ENCODE measurements around the gene PEMT.
A peak's percentile ranks its signal among the peaks of the same experiment; 100 is the strongest.

Gene PEMT

DNA sequence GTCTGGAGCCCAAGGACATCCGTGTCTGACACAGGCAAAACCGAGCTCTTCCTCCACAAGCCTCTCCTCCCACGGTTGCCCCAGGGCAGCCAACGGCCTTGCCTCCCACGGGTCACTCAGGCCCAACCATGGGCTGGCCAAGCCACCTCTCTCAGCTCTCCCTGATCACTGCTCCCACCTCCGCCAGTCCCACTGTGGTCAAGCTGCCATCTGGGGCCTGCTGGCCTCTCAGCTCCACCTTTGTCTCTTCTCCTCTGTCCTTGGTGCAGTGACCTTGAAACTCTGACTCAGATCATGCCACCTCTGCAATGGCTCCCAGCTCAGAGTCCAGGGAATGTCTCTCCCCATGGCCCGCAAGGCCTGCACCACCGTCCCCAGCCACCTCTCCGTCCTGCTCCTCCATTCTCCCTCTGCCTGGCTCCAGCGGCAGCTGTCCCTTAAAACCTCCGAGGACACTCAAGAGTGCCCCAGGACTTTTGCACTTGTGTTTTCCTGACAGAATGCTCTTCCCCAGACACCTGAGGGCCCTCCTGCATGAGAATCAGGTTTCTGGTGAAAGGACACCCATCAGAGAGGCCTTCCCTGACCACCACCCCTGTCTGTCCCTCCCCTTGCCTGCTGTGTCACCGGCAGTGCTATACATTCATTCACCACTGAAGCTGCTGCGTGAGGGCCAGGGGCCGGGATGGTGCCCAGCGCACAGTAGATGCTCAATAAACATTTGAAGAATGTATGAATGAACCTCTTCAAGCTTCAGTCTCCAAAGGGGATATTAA, 19.3 kb downstream of the PEMT start:
- ATAC-seq (replicated peaks): no peak
- no peak overlapping the region for H3K27ac Mint-ChIP-seq
- H3K36me3 Mint-ChIP-seq (ENCODE audit: insufficient read depth): no peaks in the 10 kb centered on the region
- H3K4me1 Mint-ChIP-seq (ENCODE audit: low read depth in 2 of 2): peaks cover 8% of the 10 kb centered on the region in 2 donors
- no peaks in the 10 kb centered on the region for H3K27me3 Mint-ChIP-seq
- H3K4me3 Mint-ChIP-seq: no peak overlapping the region
- no peaks in the 10 kb centered on the region for H3K9me3 Mint-ChIP-seq
- no peak for DNase-seq

DNA sequence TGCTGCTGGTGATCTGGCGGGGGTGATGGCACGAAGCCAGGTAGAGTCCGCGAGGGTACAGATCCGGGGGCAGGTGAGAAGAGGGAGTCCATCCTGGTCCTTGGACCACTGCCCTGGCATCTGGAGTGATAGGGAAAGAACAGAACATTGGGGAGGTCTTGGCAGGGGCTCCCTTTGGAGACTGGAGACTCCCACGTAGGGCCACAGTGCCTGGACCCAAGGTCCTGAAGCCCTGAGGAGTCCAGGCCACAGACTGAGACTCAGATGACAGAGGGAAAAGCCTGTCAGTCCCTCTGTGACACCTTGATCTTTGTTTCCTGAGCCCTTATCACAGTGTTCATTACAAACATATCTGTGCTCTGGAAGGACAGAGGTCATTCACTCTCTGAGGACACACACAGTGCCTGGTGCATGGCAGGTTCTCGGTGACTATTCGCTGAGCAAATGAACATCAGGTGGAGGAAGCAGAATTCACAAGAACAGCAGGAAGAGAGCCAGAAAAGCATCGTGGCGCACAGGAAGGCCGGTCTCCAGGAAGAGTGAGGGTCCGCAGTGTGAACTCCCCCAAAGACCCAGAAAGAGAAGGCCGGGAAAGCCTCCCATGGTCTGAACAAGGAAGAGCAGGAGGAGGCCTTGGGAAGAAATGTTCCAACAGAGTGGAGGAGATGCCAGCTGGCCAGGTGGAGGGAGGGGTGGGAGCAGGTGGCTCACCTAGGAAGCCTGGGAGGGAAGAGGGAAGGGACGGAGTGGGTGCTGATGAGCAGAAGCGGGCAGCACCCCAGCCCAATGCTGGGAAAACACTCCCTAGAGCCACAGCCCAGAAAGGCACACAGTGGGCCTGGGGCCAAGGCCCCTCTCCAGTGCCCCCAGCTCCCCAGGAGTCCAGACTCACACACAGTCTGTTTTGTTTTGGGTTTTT, 20.5 kb downstream of the PEMT start:
- DNase-seq (no peak), ATAC-seq (replicated peaks) (no peak)
- peak overlapping the region in 1 of 2 donors; percentile 53 for H3K27ac Mint-ChIP-seq
- peaks cover 8 to 12% of the 10 kb centered on the region in 2 donors for H3K4me1 Mint-ChIP-seq (ENCODE audit: low read depth in 2 of 2)
- no peaks in the 10 kb centered on the region for H3K9me3 Mint-ChIP-seq
- H3K4me3 Mint-ChIP-seq: no peak overlapping the region
- no peaks in the 10 kb centered on the region for H3K36me3 Mint-ChIP-seq (ENCODE audit: insufficient read depth)
- H3K27me3 Mint-ChIP-seq: no peaks in the 10 kb centered on the region

DNA sequence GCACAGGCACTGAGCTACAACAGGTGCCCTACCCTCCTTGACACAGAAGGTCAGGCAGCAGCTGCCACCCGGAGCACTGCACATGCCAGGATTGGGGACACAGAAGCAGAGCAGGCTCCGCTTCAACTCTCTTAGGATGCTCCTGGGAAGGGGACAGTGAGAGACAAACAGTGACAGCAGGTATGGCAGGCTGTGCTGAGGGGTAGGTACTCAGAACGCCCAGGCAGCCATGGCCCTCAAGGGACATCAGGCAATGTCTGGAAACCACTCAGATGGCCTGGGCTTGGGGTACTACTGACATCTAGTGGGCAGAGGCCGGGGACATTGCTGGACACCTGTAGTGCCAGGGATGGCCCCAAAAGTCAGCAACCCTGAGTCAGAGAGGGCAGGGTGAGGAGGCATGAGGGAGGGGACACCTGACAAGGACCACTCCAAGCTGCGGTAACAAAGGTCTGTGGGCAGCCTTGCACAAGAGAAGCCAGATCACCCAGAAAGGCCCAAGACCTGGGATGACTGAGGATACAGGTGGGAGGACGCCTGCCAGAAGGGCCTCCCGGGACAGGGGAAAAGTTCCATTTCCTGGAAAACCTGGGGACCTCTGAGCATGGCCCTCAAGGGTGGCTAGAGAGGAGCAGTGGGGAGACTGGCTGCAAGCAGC, 21.2 kb downstream of the PEMT start:
- Mint-ChIP-seq H3K36me3 (ENCODE audit: insufficient read depth) (no peaks in the 10 kb centered on the region), H3K9me3 (no peaks in the 10 kb centered on the region), H3K4me1 (ENCODE audit: low read depth in 2 of 2) (peaks cover 8 to 13% of the 10 kb centered on the region in 2 donors), H3K27me3 (no peaks in the 10 kb centered on the region), H3K4me3 (no peak overlapping the region), H3K27ac (peak overlapping the region in 1 of 2 donors; percentile 53)
- DNase-seq (no peak), ATAC-seq (replicated peaks) (no peak)

DNA sequence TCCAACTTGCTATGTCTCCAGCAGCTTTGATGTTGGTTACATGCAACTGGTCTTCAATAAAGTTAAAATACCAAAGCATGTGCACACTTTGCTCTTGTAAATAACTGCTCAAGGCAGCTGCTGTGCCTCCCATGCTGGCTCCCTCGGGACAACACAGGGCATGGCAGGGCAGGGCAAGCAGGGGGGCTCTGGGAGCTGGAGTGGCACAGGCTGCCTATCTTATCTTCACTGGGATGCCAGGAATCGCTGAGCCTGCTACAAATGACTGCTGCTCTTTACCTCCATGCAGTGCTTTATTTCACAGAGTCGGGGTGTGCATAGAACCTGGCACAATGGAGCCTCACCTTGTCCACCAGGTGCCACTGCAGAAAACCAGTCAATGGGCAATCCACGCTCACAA, 21.8 kb downstream of the PEMT start:
- H3K27me3 Mint-ChIP-seq: no peaks in the 10 kb centered on the region
- H3K9me3 Mint-ChIP-seq: no peaks in the 10 kb centered on the region

DNA sequence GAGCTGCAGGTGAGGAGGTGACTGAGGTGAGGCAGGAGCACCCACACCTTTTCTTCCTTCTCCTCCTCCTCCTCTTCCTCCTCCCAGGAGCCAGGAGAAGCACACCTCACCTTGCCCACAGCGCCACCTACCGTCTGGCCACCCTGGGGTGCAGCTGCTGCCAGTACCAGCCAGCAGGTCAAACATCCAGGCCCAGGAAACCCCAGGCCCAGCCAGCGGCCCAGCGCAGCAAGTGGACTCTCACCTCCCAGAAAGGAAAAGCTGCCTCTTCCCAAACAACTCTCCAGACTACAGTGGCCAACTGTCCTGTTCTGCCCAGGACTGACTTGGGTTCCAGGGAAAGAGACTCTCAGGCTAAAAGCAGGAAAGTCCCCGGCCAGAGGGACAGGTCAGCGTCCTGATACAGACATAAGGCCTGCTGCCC, 22.7 kb downstream of the PEMT start:
- no peak overlapping the region for H3K27ac Mint-ChIP-seq
- ATAC-seq (replicated peaks) (no peak), DNase-seq (peak; percentile 44 to 48 (median 46))
- no peaks in the 10 kb centered on the region for H3K9me3 Mint-ChIP-seq
- no peak overlapping the region for H3K4me3 Mint-ChIP-seq
- peaks cover 8 to 13% of the 10 kb centered on the region in 2 donors for H3K4me1 Mint-ChIP-seq (ENCODE audit: low read depth in 2 of 2)
- no peaks in the 10 kb centered on the region for H3K36me3 Mint-ChIP-seq (ENCODE audit: insufficient read depth)
- no peaks in the 10 kb centered on the region for H3K27me3 Mint-ChIP-seq

More for the DNA sequence above, 21.8 kb downstream of the PEMT start:
- H3K36me3 Mint-ChIP-seq (ENCODE audit: insufficient read depth): no peaks in the 10 kb centered on the region
- no peak overlapping the region for H3K4me3 Mint-ChIP-seq
- no peak for ATAC-seq (replicated peaks)
- H3K4me1 Mint-ChIP-seq (ENCODE audit: low read depth in 2 of 2): peaks cover 8 to 13% of the 10 kb centered on the region in 2 donors
- no peak overlapping the region for H3K27ac Mint-ChIP-seq
- no peak for DNase-seq

DNA sequence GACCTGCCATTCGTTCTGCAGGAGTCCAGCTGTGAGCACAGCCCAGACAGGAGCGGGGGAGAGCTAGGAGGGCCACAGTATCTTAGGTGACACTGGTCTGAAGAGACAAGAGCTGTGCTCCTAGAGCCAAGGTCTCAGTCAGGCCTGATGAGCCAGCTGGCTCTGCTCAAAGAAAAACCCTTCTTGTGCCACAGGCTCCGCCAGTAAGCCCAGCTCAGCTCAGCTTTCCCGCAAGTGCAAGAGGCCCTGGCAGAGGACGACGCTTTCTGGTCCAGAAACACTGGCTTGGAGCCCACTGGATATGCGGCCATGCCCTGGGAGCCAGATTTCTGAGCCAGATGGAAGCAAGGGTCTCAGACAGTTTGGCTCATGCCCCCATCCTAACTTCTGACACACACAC, 23.9 kb downstream of the PEMT start:
- Mint-ChIP-seq H3K27ac (no peak overlapping the region), H3K9me3 (no peaks in the 10 kb centered on the region), H3K27me3 (no peaks in the 10 kb centered on the region), H3K4me3 (no peak overlapping the region), H3K4me1 (ENCODE audit: low read depth in 2 of 2) (peaks cover 8 to 15% of the 10 kb centered on the region in 2 donors), H3K36me3 (ENCODE audit: insufficient read depth) (no peaks in the 10 kb centered on the region)
- DNase-seq (no peak), ATAC-seq (replicated peaks) (no peak)

DNA sequence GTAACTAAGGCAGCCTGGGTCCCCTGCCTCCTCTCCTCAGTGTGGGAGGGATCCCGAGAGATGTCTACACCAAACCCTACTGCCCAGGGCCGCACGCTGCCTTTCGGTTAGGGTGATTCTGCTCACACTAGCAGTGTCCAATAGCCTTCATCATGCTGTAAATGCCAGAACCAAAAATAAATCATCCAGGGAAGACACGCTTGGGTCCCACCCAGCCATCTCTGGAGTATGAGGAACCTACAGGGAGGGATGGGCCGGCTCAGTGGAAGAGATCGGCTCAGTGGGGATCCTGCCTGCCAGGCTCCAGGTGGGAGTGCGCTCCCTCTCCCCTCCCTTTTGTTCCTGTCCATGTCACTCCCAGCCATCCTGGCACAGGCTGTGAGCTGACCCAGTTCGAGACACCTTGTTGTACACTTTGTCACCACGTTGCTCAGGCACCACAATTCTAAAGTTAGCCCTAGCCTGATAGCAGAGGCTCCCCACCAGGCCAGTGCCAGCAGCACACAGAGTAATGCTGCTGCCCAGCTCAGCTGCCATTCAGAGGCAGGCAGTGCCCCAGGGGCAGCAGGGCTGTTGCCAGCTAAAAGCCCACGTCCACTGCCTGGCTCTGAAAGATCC, 24.5 kb downstream of the PEMT start:
- no peak overlapping the region for H3K4me3 Mint-ChIP-seq
- DNase-seq: no peak
- no peak overlapping the region for H3K27ac Mint-ChIP-seq
- no peaks in the 10 kb centered on the region for H3K27me3 Mint-ChIP-seq
- ATAC-seq (replicated peaks): no peak
- H3K9me3 Mint-ChIP-seq: no peaks in the 10 kb centered on the region
- H3K36me3 Mint-ChIP-seq (ENCODE audit: insufficient read depth): no peaks in the 10 kb centered on the region
- peaks cover 8 to 13% of the 10 kb centered on the region in 2 donors for H3K4me1 Mint-ChIP-seq (ENCODE audit: low read depth in 2 of 2)

DNA sequence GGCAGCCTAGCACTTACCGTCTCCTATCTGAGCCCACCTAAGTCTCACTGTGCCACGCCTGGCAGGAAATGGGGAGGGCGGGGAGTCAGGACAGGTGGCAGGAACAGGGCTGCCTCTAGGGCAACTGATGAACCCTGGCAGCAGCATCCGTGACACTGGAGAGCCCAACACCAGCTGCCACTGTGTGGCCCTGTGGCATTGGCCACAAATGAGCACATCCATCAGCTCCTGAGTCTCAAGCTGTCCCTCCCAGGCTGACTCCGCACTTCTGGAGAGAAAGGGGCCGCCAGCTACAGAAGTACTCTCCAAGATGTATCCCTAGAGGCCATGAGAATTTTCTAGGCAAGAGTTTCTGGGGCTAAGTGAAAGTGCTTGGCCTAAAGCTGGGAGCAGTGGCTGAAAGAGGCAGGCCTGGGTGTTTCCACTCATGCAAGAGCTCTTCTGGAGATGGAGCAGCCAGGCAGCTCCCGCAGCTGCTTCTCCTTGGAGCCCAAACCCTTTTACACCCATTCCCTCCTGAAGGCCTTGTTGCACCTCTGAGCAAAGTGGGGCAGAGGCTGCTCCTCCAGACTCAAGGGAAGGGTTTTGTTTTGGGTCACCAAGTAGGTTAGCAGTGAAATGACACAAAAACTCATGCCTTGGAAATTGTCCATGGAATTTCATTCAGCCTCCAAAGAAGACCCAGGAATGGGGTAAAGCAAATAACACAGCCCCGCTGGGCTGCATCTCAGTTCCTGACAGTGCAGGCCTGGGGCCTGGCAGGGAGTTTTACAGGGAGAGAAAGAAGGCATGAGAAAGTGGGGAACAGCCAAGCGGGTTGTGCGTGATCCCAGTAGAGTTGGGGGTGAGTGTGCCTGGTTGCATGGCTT, 25.8 kb downstream of the PEMT start:
- Mint-ChIP-seq H3K9me3 (no peaks in the 10 kb centered on the region), H3K4me3 (no peak overlapping the region), H3K36me3 (ENCODE audit: insufficient read depth) (no peaks in the 10 kb centered on the region), H3K27me3 (no peaks in the 10 kb centered on the region), H3K27ac (no peak overlapping the region), H3K4me1 (ENCODE audit: low read depth in 2 of 2) (peaks cover 8 to 13% of the 10 kb centered on the region in 2 donors)
- DNase-seq (no peak), ATAC-seq (replicated peaks) (no peak)

DNA sequence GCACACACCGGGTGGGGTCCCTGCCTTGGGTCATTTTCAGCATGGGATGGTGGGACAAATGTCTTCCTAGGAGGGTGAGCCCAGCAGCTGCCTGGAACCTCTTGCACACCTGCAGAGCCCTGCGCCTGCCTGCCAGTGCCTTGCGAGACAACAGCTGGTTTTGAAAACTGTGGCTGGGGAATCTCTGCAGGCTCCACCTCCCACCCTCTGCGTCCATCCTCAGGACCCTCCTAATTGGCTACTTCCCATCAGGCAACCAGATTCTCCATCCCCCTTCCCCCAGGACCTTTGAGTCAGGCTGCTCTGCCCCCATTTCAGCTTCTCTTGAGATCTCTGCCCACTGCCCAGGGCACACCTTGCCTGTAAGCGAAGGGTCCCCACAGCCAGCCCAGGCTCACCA, 26.6 kb downstream of the PEMT start:
- Mint-ChIP-seq H3K9me3 (no peaks in the 10 kb centered on the region), H3K4me1 (ENCODE audit: low read depth in 2 of 2) (peaks cover 3 to 9% of the 10 kb centered on the region in 2 donors), H3K4me3 (no peak overlapping the region), H3K36me3 (ENCODE audit: insufficient read depth) (no peaks in the 10 kb centered on the region), H3K27me3 (no peaks in the 10 kb centered on the region), H3K27ac (no peak overlapping the region)
- DNase-seq: no peak
- no peak for ATAC-seq (replicated peaks)

DNA sequence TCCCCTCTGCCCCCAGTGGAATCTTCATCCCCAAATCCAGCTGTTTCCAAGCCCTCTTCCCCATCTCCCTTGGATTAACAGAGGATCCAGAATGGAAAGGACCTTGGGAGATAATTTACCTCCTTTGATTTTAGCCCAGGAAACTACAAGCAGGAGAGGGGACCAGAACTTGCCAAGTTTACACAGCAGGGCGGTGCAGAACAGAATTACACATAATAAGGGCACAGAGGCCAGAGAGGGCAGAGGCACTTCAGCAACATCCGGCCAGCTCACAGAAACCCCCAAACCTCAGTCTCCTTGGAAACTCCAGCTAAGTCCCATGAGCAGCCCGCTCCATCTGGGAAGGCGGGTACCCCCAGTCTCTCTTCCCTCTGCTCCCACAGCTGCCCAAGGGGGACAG, 27.2 kb downstream of the PEMT start:
- ATAC-seq (replicated peaks) (no peak), DNase-seq (no peak)
- Mint-ChIP-seq H3K27me3 (no peaks in the 10 kb centered on the region), H3K9me3 (no peaks in the 10 kb centered on the region), H3K36me3 (ENCODE audit: insufficient read depth) (no peaks in the 10 kb centered on the region), H3K4me1 (ENCODE audit: low read depth in 2 of 2) (peaks cover 3 to 9% of the 10 kb centered on the region in 2 donors), H3K27ac (no peak overlapping the region), H3K4me3 (no peak overlapping the region)

DNA sequence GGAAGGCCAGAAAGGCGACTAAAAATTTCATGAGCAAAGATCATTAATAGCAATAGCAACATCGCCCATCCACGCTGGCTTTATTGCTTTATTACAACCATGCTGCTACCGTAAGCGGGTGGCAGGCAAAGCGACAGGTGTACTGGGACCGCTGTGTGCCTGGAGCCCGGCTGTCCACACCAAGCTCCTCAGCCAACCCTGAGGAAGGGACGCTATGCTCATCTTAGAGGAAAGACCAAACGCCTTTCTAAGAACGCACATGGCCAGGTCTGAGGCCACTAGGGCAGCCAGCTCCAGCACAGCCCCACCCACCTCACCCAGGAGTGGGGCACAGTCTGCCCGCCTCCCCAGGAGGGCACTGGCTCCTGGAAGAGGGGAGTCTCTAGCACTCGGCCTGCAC, 28.0 kb downstream of the PEMT start:
- ATAC-seq (replicated peaks): no peak
- Mint-ChIP-seq H3K4me3 (no peak overlapping the region), H3K27me3 (no peaks in the 10 kb centered on the region), H3K9me3 (no peaks in the 10 kb centered on the region), H3K4me1 (ENCODE audit: low read depth in 2 of 2) (peaks cover 3 to 7% of the 10 kb centered on the region in 2 donors), H3K27ac (no peak overlapping the region), H3K36me3 (ENCODE audit: insufficient read depth) (no peaks in the 10 kb centered on the region)
- DNase-seq: no peak

DNA sequence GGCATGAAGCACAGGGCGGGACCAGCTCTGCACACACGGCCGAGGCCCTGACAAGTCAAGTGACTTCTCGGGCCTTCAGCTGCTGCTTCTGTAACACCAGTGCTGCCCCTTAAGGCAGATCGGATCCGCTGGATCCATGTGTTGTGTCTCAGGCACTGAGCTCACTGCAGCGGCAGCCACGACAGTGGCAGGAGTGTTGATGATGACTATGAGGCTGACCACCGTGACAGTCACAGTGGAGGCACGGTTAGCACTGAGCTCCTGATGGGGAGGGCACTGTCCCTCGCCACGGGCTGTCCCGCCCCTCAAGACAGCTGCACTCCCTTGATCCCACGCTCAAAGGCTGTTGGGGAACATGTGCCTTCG, 29.4 kb downstream of the PEMT start:
- Mint-ChIP-seq H3K4me1 (ENCODE audit: low read depth in 2 of 2) (peaks cover 0 to 8% of the 10 kb centered on the region in 2 donors), H3K27ac (no peak overlapping the region), H3K4me3 (no peak overlapping the region), H3K9me3 (no peaks in the 10 kb centered on the region), H3K27me3 (no peaks in the 10 kb centered on the region), H3K36me3 (ENCODE audit: insufficient read depth) (no peaks in the 10 kb centered on the region)
- no peak for ATAC-seq (replicated peaks)
- no peak for DNase-seq

Data from effector memory CD8-positive, alpha-beta T cell (primary cell).